K562 (cell line): ENCODE data around the gene MC1R. TPM values are rescaled to one million over a fixed set of nuclear protein-coding genes. Genes with fewer than 3 reads are reported as not detected.

Experiments
- CTBP1 ChIP-seq: fragments of 450-650 bp; IDR thresholded peaks from 2 replicates; pipeline ENCODE4 v1.6.1; 2016; ENCODE audit warnings: borderline replicate concordance
- JUN ChIP-seq, 2 experiments: sonication (generic) in 1 of 2; formaldehyde crosslinking in 1 of 2; IDR thresholded peaks; 2 replicates each; pipeline versions ENCODE4 v1.6.1 to v1.8.0; 2012 to 2022; ENCODE audit warnings: borderline replicate concordance in 2 of 2, mild to moderate bottlenecking in 2 of 2, improper control_type of control experiment in 1 of 2, low read depth in 1 of 2, low read length in 1 of 2, missing genetic modification reagents in 1 of 2
- MAZ ChIP-seq, 2 experiments: fragments of 450-650 bp in 1 of 2; sonication (generic) in 1 of 2; formaldehyde crosslinking; IDR thresholded peaks in 1 of 2; conservative IDR thresholded peaks in 1 of 2; 2 replicates each; pipeline versions ENCODE4 v1.4.0 to v1.5.0; 2020; ENCODE audit warnings: mild to moderate bottlenecking in 1 of 2, missing genetic modification reagents in 1 of 2
- MYNN ChIP-seq, 2 experiments: sonication (generic); formaldehyde crosslinking in 1 of 2; IDR thresholded peaks; 2 replicates each; pipeline versions ENCODE4 v1.5.0 to v1.6.1; 2016 to 2020; ENCODE audit warnings: antibody characterized with exemption in 1 of 2, missing genetic modification reagents in 1 of 2
- REST ChIP-seq, 2 experiments: fragments of 450-650 bp; formaldehyde crosslinking in 1 of 2; IDR thresholded peaks; 2 replicates each; pipeline versions ENCODE4 v1.4.0 to v1.6.1; 2014 to 2020; ENCODE audit warnings: mild to moderate bottlenecking in 2 of 2, borderline replicate concordance in 1 of 2, low read depth in 1 of 2
- SP1 ChIP-seq: sonication (generic); formaldehyde crosslinking; IDR thresholded peaks from 2 replicates; pipeline ENCODE4 v1.8.1; 2022; ENCODE audit warnings: mild to moderate bottlenecking, missing genetic modification reagents
- SRF ChIP-seq, 2 experiments: fragments of 250-450, 450-650 bp in 1 of 2; sonication (Bioruptor Pico) in 1 of 2; sonication (generic) in 1 of 2; formaldehyde crosslinking; IDR thresholded peaks; 2 replicates each; pipeline versions ENCODE4 v1.5.0 to v1.5.1; 2020 to 2022; ENCODE audit warnings: mild to moderate bottlenecking in 1 of 2, missing genetic modification reagents in 1 of 2
- VEZF1 ChIP-seq: fragments of 200-800 bp; sonication (Bioruptor generic); IDR thresholded peaks from 2 replicates; pipeline ENCODE4 v1.6.1; 2017; ENCODE audit warnings: missing genetic modification characterization, missing compliant biosample characterization
- ZFP36 ChIP-seq: fragments of 150-350 bp; IDR thresholded peaks from 2 replicates; pipeline ENCODE4 v1.6.1; 2018; ENCODE audit warnings: low read length, low read depth; ENCODE audit not compliant: partially characterized antibody
- ZNF124 ChIP-seq: sonication (generic); formaldehyde crosslinking; IDR thresholded peaks from 2 replicates; pipeline ENCODE4 v1.8.1; 2022; ENCODE audit warnings: missing genetic modification reagents
- ZNF263 ChIP-seq: sonication (generic); formaldehyde crosslinking; IDR thresholded peaks from 2 replicates; pipeline ENCODE4 v1.8.0; 2022; ENCODE audit warnings: mild to moderate bottlenecking, missing genetic modification reagents, borderline replicate concordance
- ZNF316 ChIP-seq: fragments of 450-650 bp; IDR thresholded peaks from 2 replicates; pipeline ENCODE4 v1.6.1; 2016
- ZNF449 ChIP-seq: fragments of 250-450 bp; sonication (Bioruptor Pico); IDR thresholded peaks from 2 replicates; pipeline ENCODE4 v1.8.0; 2022; ENCODE audit warnings: moderate library complexity, mild to moderate bottlenecking, inconsistent platforms
- ZZZ3 ChIP-seq: fragments of 450-650 bp; IDR thresholded peaks from 2 replicates; pipeline ENCODE4 v1.6.1; 2016; ENCODE audit warnings: antibody characterized with exemption, mild to moderate bottlenecking, moderate library complexity
- polyA plus RNA-seq, 8 experiments: library from polyadenylated mRNA; depleted of rRNA in 4 of 8; stranded (reverse) in 5 of 8; unstranded in 3 of 8; fragments of >200 nt; fragmentation: Nextera tagmentation in 2 of 8; fragmentation: Illumina TruSeq in 1 of 8; extraction: Ambion mirVana in 2 of 8; extraction: Trizol in 1 of 8; gene quantifications; 2 replicates each; pipeline versions ENCODE4 v1.2.1 to v1.2.3, GENCODE V29; 2011 to 2014; ENCODE audit warnings: inconsistent platforms in 1 of 8, missing spikeins in 1 of 8
- total RNA-seq, 7 experiments: library from RNA; depleted of rRNA in 6 of 7; stranded (reverse); fragments of >200 nt in 6 of 7; fragmentation: Illumina TruSeq in 2 of 7; extraction: Trizol in 2 of 7; gene quantifications; 2 replicates each; pipeline versions ENCODE4 v1.2.1 to v1.2.3, GENCODE V29; 2011 to 2021; ENCODE audit warnings: low replicate concordance in 1 of 7

Gene MC1R
- total and polyA plus RNA-seq, 9 of the 15 experiments (the other 6 are each of a cell fraction or from before 2014, with no cell fraction given) = 0.14 to 5.3 (median 2.5) TPM; not detected in 1

- TF ChIP-seq REST (IDR thresholded peaks at IDR 0.05; ENCODE audit: borderline replicate concordance) (peak; percentile 43; the same call in 1 of the 2 replicates), REST (CRISPR knock-in tag; IDR thresholded peaks at IDR 0.05; ENCODE audit: low read depth) (no peak), ZFP36 (peak; percentile 4), ZNF263 (CRISPR knock-in tag) (peak; percentile 74), MYNN (IDR thresholded peaks at IDR 0.05) (peak; percentile 63; the same call in 1 of the 2 replicates), MYNN (CRISPR knock-in tag; IDR thresholded peaks at IDR 0.05) (no peak), ZNF316 (no peak), ZZZ3 (no peak), SP1 (CRISPR knock-in tag) (peak; percentile 60; the same call in 1 of the 2 replicates), JUN (IDR thresholded peaks at IDR 0.05; ENCODE audit: borderline replicate concordance, low read depth, low read length) (no peak), JUN (CRISPR knock-in tag; IDR thresholded peaks at IDR 0.05; ENCODE audit: borderline replicate concordance) (no peak), MAZ (CRISPR knock-in tag; conservative IDR thresholded peaks at IDR 0.05 in 1 of 2, IDR thresholded peaks at IDR 0.05 in 1 of 2) (peak in 1 of 2 experiments; percentile 78; a peak in 2 of 4 replicates), ZNF449 (no peak), SRF (CRISPR knock-in tag; IDR thresholded peaks at IDR 0.05) (peak in 1 of 2 experiments; percentile 26; a peak in 1 of 4 replicates), CTBP1 (peak; percentile 78), VEZF1 (CRISPR knock-in tag) (peak; percentile 27; the same call in 1 of the 2 replicates), ZNF124 (no peak)
These were observed 8.6 kb upstream of the MC1R start (continued) for GRCh38 chr16:89909777-89910716.
